ENCODE data around the gene GSTA1. TPM values are rescaled to one million over a fixed set of nuclear protein-coding genes. Genes with fewer than 3 reads are reported as not detected.
A peak's percentile ranks its signal among the peaks of the same experiment; 100 is the strongest.
"Not testable (repeated sequence)": the region's sequence is repeated elsewhere in the genome, so short reads cannot be mapped to it uniquely, and the experiment has no call there.

Gene GSTA1
- total and polyA plus RNA-seq, 9 of the 15 experiments (the other 6 are each of a cell fraction or from before 2014, with no cell fraction given): 0.42 TPM; not detected in 8

GRCh38 chr6:52782209-52782608, 21.4 kb downstream of the GSTA1 start:
- ATAC-seq; H3K27ac ChIP-seq (ENCODE audit: extremely low read depth, low read depth, low read length); H3K4me2 ChIP-seq (ENCODE audit: insufficient read depth, low read length); H2AFZ ChIP-seq (ENCODE audit: low read depth, low read length); H3K36me3 ChIP-seq (ENCODE audit: control insufficient read depth, insufficient read depth, low read length); H3K27me3 ChIP-seq (ENCODE audit: control insufficient read depth in 2 of 2, insufficient read depth in 2 of 2, low read length in 2 of 2); intact Hi-C loops (cut with micrococcal nuclease); BruUV-seq (replicated peaks); H4K20me1 ChIP-seq (replicated peaks; ENCODE audit: control insufficient read depth, insufficient read depth, low read length); FAIRE-seq; DNase-seq (ENCODE audit: extremely low read depth in 1 of 4, low spot score in 3 of 4); H3K9ac ChIP-seq (ENCODE audit: insufficient read depth in 1 of 2, low read depth in 2 of 2, low read length in 2 of 2); CTCF ChIA-PET (ENCODE audit: low intra/inter-chr PET ratio); H3K4me1 ChIP-seq (replicated peaks in 1 of 2; ENCODE audit: control insufficient read depth in 2 of 2, insufficient read depth in 2 of 2, low read length in 2 of 2); H3K4me3 ChIP-seq; H3K9me1 ChIP-seq (ENCODE audit: control insufficient read depth, insufficient read depth, low read length); H3K9me3 ChIP-seq (replicated peaks; ENCODE audit: control insufficient read depth, insufficient read depth, low read depth, low read length); H3K79me2 ChIP-seq (ENCODE audit: control insufficient read depth, insufficient read depth, low read length); POLR2A ChIA-PET; in situ Hi-C loops (cut with MboI): not testable (repeated sequence)
- peak; percentile 51 for TF ChIP-seq RBM25 (IDR thresholded peaks at IDR 0.05; ENCODE audit: low read depth, low read length, severe bottlenecking)

GRCh38 chr6:52779237-52779636, 24.4 kb downstream of the GSTA1 start:
- Histone ChIP-seq H2AFZ (ENCODE audit: low read depth, low read length) (no peak overlapping the region), H3K27ac (ENCODE audit: extremely low read depth, low read depth, low read length) (no peak overlapping the region), H3K4me1 (replicated peaks in 1 of 2; ENCODE audit: control insufficient read depth in 2 of 2, insufficient read depth in 2 of 2, low read length in 2 of 2) (no peaks in the 10 kb centered on the region), H4K20me1 (replicated peaks; ENCODE audit: control insufficient read depth, insufficient read depth, low read length) (no peaks in the 10 kb centered on the region), H3K79me2 (ENCODE audit: control insufficient read depth, insufficient read depth, low read length) (no peaks in the 10 kb centered on the region), H3K4me3 (no peak overlapping the region), H3K9ac (ENCODE audit: insufficient read depth in 1 of 2, low read depth in 2 of 2, low read length in 2 of 2) (no peak overlapping the region), H3K27me3 (ENCODE audit: control insufficient read depth in 2 of 2, insufficient read depth in 2 of 2, low read length in 2 of 2) (no peaks in the 10 kb centered on the region), H3K9me1 (ENCODE audit: control insufficient read depth, insufficient read depth, low read length) (no peaks in the 10 kb centered on the region), H3K9me3 (replicated peaks; ENCODE audit: control insufficient read depth, insufficient read depth, low read depth, low read length) (no peaks in the 10 kb centered on the region), H3K36me3 (ENCODE audit: control insufficient read depth, insufficient read depth, low read length) (no peaks in the 10 kb centered on the region), H3K4me2 (ENCODE audit: insufficient read depth, low read length) (no peak overlapping the region)
- DNase-seq (ENCODE audit: extremely low read depth in 1 of 4, low spot score in 3 of 4) (no peak), ATAC-seq (no peak), FAIRE-seq (no peak)
- CTCF ChIA-PET (ENCODE audit: low intra/inter-chr PET ratio): no interaction called here
- TF ChIP-seq SMAD2 (IDR thresholded peaks at IDR 0.05; ENCODE audit: low read depth, low read length): no peak
- no peak for TF ChIP-seq DLX4 (CRISPR knock-in tag; IDR thresholded peaks at IDR 0.05)
- no peak for TF ChIP-seq SMC3 (conservative IDR thresholded peaks at IDR 0.05; ENCODE audit: insufficient read depth, low read depth, low read length)
- TF ChIP-seq SFPQ (IDR thresholded peaks at IDR 0.05; ENCODE audit: low read depth, low read length): no peak
- TF ChIP-seq POLR2G (IDR thresholded peaks at IDR 0.05; ENCODE audit: low read depth, low read length): no peak
- no peak for TF ChIP-seq MLLT1 (IDR thresholded peaks at IDR 0.05)
- no peak for TF ChIP-seq ETV1 (tag; conservative IDR thresholded peaks at IDR 0.05; ENCODE audit: low read depth)
- intact Hi-C loops (cut with micrococcal nuclease) (no loop called here), in situ Hi-C loops (cut with MboI) (no loop called here)
- 6% methylated on average over 1 of the region's 1 CpG for WGBS (ENCODE audit: insufficient coverage, low coverage, missing lambda C conversion rate)
- POLR2A ChIA-PET: no interaction called here
- BruUV-seq (replicated peaks): no TSS peak

Data from K562 (cell line).